GM19035 (cell line): ENCODE measurements around the gene PSENEN.
A peak's percentile ranks its signal among the peaks of the same experiment; 100 is the strongest.
"Not testable (repeated sequence)": the region's sequence is repeated elsewhere in the genome, so short reads cannot be mapped to it uniquely, and the experiment has no call there.

ENCODE experiments used
- ATAC-seq: cut with Tn5 transposase; IDR thresholded peaks from one replicate; pipeline ENCODE4 v1.9.1; 2021; ENCODE audit not compliant: unreplicated experiment

PSENEN gene

DNA sequence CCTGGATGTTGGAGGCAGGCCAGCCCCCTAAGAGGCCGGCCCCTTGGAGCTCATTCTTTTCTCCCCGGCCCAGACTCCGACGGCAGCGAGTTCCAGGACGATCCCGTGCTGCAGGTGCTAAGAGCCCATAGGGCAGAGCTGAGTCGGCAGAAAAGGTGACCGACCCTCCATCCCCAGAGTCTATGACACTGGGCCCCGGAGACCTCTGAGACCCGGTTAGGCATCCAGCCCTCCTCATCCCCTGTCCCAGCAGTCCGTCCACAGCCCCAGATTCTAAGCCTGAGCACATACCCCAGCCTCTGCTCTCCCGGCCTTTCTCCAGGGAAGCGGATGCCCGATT lies 22.6 kb downstream of the PSENEN start:
- ATAC-seq: no peak

DNA sequence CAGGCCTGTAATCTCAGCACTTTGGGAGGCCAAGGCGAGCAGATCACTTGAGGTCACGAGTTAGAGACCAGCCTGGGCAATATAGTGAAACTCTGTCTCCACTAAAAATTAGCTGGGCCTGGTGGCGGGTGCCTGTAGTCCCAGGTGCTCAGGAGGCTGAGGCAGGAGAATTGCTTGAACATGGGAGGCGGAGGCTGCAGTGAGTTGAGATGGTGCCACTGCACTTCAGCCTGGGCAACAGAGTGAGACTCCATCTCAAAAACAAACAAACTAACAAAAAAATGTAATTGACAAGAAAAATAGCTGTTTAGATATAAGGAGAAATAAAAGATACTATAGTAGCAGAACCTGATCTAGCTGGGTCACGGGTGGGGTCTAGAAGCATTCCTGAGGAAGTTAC lies 26.9 kb downstream of the PSENEN start:
- ATAC-seq: not testable (repeated sequence)

DNA sequence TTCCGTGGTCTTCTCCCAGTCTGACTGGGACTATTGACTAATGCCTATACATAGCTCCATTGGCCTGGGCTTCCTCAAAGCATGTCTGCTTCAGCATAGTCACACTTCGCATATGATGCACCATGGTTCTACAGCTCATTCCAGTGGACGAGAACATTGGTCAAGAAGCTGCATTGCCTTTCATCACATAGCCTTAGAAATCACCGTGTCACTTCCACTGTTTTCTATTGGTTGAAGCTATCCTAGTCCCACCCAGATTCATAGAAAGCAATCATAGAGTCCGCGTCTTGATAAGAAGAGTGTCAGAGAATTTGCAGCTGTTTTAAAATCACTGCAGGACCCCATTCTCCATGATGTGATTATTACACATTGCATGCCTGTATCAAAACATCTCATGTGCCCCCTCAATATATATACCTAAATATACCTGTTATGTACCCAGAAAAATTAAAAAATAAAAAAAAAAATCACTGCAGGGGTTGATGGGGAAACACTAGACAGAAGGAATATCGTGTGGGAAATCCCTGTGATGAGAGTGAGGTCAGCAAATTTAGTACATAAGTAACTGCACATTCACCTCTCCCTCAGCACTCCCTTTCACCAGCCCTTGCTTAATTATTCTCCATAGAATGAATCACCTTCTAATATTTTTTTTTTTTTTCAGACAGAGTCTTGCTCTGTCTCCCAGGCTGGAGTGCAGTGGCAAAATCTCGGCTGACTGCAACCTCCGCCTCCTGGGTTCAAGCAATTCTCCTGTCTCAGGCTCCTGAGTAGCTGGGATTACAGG lies 27.8 kb downstream of the PSENEN start:
- ATAC-seq: no peak

DNA sequence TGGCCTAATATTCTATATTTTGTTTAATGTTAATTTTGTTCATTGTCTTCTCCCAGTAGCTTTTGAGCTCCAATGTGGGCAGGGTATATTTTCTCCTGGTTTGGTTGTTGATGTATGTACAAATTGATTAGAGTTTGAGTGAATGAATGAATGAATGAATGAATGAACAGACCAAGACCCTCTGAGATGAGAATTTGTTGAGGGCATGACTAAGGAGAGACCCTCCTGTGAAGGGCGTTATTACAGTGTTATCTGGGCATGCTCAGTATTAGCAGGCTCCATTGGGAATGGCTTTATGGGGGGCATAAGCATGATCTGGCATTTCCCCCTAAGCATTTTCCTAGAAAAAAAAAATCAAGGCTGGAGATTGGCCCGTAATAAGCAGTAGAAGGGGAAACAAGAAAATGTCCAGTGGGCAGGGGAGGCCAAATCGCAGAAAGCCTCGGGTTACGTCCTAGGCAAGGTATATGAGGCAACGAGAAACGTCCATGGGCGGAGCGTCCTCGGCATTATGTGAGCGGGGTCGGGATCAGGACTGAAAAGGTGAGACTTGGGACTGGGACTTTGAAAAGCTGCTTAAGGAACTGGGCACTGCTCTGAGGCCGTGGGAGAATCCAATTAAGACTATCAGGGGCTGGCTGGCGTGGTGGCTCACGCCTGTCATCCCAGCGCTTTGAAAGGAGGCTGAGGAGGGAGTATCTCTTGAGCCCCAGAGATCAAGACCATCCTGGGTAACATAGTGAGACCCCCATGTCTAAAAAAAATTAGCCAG lies 29.0 kb downstream of the PSENEN start:
- no peak for ATAC-seq

DNA sequence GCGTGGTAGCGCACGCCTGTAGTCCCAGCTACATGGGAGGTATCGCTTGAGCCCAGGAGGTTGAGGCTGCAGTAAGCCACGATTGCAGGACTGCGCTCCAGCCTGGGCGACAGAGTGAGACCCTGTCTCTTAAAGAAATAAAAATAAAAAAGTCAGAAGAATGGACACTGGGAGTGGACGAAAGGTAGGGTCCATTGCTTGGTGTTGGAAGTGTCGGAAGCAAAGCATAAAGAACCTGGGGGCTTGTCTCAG lies 29.5 kb downstream of the PSENEN start:
- no peak for ATAC-seq

DNA sequence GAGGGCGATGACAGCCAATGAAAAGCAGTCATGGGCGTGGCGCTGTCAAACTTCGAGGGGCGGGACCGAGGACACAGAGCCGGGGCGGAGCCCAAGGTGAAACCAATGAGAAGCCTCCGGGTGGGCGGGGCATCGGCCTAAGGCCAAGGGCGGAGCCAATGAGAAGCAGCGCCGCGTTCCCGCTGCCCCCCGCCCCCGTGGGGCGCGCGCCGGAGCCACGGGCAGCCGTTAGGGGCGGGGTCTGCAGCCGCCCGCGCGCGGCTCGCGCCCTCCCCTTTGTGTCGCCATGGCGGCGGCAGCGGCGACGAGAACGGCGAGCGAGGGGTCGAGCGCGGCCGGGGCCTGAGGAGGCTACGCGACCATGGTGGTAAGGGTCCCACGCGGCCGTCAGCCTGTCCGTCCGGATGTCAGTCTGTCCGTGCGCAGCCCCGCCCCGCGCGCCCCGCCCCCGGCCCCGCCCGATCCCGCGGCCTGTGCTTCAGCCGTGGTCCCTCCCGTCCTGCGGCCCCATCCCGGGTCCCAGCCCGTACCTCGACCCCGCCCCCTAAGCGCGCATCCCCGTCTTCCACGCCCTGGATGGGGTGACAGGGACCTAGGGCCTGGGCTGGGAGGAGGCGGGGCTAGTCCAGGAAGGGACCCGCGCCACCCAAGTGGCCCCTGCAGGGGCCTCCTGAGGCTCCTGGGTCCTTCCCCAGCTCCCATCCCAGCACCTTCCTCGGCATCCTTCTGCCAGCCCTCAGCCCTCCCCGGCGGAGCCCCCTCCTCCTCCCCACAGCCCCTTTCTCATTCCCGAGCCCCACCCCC lies 30.0 kb downstream of the PSENEN start, which contains the start of gene ARHGAP33:
Gene ARHGAP33, plus strand, starts transcription at position 267 of the 804 bp plus-strand sequence. Its CDS starts 95 bp downstream, at position 362.
- ATAC-seq: peak; percentile 92

DNA sequence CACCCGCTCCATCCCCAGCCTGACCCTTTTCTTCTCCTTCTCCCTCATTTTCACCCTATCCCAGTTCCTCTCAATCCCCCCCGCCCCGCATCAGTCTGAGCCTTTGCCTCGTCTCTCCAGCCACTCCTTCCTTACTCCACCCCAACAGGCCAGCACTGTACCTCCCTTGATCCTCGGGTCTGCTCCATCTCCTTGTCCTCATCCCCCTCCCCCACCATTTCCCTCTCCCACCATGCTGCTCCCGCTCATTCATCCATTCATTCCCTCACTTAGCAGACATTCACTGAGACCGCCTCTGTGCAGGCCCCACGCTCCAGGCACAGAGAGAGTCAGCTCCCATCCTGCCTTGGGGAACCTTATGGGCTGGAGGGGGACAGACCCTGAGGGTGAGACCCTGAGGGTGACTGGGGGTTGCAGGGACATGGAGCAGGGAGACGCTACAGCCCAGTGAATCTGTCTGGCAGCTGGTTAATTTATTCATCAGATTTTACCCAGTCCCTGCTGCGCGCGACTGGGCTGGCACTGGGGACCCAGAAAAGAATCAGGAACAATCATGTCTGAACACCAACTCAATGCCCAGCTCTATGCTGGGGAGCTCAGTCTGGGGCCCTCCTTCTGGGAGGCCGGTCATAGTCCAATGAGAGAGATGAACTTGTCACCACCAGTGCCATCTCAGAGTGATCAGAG lies 30.8 kb downstream of the PSENEN start:
- no peak for ATAC-seq

DNA sequence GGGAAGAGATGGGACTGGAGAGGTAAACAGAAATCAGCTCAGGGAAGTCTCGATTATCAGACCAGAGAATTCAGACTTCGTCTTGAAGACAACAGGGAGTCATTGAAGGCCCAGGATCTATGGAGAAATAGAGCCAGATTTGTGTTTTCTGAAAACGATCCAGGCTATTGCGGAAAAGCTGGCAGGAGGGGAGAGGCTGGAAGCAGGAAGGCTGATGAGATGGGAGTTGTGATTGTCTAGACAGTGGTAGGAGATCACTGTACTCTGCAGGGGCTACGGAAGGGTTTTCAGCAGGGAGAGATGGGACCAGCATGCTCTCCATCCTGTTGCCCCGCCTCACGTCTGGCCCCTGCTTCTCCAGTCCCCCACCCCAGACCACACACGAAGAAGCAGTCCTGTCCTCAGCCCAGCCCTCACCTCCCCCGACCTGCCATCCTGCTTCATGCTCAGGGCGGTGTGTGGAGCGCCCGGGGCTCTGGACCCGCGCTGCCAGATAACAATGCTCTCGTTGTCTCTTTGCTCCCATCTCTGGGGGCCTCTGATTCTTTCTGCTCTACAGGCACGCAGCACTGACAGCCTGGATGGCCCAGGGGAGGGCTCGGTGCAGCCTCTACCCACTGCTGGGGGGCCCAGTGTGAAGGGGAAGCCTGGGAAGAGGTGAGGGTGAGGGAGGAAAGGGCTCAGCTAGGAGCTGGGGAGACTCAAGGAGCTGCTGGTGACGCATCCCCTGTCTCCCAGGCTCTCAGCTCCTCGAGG lies 31.8 kb downstream of the PSENEN start:
- ATAC-seq: no peak

DNA sequence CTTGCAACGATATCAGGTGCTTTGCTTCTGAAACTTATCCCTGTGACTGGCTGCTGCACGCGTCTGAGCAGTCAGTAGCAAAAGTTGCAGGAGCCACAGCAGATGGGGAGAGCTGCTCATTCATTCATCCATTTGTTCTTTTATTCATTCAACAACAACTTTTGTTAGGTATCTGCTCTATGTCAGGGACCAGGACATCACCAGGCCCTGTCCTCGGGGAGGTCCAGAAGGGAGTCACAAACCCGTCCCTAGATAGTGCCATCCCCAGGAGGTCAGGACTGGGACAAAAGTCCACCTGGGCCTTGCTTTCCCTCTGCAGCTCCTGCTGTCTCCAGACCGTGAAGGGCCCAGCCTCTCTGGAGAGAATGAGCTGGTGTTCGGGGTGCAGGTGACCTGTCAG lies 32.5 kb downstream of the PSENEN start:
- ATAC-seq: no peak

DNA sequence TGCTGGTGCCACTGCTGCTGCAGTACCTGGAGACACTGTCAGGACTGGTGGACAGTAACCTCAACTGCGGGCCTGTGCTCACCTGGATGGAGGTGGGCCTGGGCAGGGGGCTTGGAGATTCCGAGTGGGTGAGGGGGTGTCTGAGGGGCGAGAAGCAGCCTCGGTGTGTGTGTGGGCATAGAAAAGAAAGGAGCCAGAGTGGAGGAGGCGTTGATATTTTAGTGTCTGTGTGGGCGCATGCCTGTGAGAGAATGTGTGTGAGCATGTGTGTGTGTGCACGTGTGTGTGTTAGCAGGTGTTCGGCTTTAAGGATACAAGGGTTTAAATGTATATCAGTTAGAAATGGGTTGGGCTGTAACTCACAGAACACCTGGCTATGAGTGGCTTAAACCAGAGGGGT lies 33.6 kb downstream of the PSENEN start:
- no peak for ATAC-seq

DNA sequence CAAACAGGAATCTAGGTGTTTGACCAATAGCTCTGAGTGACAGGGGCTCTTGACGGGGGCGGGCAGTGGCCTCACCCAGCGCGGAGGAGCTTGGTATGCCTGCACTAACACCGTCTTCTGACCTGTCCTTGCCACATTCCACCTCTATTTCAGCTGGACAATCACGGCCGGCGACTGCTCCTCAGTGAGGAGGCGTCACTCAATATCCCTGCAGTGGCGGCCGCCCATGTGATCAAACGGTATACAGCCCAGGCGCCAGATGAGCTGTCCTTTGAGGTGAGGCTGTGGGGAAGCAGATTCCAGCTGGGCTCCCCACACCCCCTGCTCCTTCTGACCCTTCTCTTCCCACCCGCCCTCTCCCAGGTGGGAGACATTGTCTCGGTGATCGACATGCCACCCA lies 34.6 kb downstream of the PSENEN start:
- no peak for ATAC-seq

DNA sequence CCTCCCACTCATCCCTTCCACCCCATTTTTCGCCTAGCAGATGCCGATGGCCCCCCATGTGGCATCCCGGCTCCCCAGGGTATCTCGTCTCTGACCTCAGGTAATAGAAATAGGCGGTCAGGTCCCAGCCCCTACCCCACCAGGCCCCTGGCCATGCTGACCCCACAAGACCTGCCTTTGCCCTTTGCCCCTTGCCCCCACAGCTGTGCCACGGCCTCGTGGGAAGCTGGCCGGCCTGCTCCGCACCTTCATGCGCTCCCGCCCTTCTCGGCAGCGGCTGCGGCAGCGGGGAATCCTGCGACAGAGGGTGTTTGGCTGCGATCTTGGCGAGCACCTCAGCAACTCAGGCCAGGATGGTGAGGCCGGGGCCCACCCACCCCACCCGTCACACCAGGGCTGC lies 35.3 kb downstream of the PSENEN start:
- no peak for ATAC-seq

DNA sequence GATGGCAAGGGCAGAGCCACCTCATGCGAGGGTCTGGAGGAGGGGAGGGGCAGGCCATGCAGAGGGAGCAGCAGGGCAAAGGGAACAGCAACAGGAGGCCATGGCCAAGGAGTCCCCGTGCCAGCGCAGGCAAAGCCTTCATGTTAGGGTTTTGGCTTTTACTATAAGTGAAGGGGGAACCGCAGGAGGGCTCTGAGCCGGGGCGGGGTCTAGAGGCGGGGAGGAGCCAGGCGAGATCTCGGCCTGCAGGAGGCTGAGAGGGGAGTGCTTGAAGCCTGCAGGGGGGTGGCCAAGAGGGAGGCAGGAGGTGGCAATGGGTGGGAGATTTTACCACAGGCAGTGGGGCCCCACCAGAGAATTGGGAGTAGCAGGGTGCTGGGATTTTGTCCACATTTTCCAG lies 36.2 kb downstream of the PSENEN start:
- ATAC-seq: no peak

DNA sequence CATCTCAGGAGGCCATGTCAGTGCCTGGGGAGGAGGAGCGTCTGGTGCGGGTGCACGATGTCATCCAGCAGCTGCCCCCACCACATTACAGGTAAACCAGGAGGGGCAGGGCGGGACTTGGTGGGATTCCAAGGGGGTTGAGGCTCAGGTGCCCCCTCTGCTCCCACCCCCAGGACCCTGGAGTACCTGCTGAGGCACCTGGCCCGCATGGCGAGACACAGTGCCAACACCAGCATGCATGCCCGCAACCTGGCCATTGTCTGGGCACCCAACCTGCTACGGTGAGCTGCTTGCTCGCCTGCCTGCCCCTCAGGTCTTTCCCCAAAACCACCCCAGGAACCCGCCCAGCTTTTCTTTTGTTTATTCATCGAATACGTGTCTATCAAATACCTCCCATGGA lies 37.1 kb downstream of the PSENEN start:
- ATAC-seq: no peak

DNA sequence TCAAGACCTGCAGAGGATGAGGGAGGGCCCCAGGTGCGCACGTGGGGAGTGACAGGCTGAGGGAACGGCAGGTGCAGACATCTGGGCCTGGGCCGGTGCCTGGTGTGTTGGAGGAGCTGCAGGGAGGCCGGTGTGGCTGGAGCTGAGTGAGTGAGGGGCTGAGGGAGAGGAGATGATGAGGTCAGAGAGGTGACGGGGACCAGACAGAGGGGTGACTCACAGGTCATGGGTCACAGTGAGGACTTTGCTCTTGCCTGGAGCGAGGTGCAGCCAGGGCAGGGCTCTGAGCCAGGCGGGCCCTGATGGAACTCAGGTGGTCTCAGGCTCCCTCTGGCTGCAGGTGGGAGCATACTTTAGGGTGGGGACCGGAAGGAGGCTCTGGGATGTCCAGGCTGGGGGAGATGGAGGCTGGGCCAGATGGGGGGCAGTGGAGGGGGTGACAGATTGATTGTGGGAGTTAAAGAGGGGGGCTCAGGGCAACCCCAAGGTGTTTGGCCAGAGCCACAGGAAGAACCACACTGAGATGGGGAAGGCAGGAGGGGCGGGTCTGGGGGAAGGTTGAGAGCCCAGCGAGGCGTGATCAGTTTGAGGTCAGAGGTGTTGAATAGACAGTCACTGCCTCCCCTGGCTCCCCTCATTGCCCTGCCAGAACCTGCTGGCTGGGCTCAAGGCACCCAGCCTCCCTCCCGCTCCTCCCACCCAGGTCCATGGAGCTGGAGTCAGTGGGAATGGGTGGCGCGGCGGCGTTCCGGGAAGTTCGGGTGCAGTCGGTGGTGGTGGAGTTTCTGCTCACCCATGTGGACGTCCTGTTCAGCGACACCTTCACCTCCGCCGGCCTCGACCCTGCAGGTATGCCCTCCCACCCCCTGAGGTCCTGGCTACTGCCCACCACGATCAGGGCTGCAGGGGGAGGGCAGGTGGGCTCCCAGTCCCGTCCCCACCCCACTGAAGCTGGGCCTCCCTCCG lies 38.3 kb downstream of the PSENEN start:
- no peak for ATAC-seq

DNA sequence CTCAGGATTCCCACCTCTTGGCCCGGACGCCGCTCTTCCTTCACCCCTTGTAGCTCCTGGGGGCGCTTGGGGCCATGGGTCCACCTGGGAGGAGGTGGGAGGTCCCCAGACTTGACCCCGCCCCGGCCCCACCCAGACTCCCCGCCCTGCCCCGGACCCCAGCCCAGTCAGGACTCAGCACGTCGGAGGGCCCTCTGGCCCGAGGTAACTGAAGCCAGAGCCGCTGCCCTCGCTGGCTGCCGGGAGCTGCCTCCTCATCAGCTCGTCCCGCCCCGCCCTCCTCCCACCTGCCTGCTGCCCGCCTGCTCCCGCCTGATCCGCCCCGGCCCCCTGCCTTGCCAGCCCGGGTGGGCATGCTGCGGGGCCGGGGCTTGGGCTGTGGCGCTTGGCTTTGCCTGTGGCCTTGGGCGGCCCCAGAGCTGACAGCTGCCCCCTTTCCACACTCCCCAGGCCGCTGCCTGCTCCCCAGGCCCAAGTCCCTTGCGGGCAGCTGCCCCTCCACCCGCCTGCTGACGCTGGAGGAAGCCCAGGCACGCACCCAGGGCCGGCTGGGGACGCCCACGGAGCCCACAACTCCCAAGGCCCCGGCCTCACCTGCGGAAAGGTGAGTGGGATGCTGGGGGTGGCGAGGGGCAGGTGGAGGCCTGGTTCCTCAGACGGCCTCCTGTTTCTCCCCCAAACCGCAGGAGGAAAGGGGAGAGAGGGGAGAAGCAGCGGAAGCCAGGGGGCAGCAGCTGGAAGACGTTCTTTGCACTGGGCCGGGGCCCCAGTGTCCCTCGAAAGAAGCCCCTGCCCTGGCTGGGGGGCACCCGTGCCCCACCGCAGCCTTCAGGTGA lies 39.3 kb downstream of the PSENEN start:
- ATAC-seq: no peak

DNA sequence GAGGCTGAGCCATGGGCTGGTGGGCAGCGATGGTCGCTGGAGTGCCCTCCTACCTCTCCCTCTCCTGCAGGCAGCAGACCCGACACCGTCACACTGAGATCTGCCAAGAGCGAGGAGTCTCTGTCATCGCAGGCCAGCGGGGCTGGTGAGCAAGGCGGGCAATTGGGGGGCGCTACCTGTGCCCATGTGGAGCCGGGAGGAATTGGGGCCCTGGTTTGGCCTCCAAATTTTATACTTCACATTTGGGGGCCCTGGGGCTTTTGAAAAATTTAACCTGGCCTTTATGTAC lies 39.8 kb downstream of the PSENEN start:
- ATAC-seq: no peak

DNA sequence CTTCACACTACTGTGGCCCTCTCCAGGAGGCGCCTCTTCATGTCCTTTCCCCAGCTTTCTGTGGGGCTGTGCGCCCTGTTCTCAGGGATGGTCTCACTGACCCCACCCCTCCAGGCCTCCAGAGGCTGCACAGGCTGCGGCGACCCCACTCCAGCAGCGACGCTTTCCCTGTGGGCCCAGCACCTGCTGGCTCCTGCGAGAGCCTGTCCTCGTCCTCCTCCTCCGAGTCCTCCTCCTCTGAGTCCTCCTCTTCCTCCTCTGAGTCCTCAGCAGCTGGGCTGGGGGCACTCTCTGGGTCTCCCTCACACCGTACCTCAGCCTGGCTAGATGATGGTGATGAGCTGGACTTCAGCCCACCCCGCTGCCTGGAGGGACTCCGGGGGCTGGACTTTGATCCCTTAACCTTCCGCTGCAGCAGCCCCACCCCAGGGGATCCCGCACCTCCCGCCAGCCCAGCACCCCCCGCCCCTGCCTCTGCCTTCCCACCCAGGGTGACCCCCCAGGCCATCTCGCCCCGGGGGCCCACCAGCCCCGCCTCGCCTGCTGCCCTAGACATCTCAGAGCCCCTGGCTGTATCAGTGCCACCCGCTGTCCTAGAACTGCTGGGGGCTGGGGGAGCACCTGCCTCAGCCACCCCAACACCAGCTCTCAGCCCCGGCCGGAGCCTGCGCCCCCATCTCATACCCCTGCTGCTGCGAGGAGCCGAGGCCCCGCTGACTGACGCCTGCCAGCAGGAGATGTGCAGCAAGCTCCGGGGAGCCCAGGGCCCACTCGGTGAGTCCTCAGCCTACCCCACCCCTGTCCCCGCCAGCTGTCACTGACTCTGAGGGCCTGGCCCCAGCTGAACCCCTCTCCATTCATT lies 41.1 kb downstream of the PSENEN start:
- no peak for ATAC-seq
